Osteocyte (in vitro differentiated cells): ENCODE data around the gene STAP2. TPM values are rescaled to one million over a fixed set of nuclear protein-coding genes. Genes with fewer than 3 reads are reported as not detected.

Experiments used
- DNase-seq: peaks from one replicate; pipeline ENCODE4 v3.0.0; 2021; ENCODE audit warnings: mixed read lengths; ENCODE audit not compliant: unreplicated experiment; ENCODE audit errors: extremely low spot score
- H3K27ac Mint-ChIP-seq: one replicate; pipeline ENCODE4 v1.8.0; 2021; ENCODE audit warnings: mild to moderate bottlenecking, mixed read lengths; ENCODE audit not compliant: unreplicated experiment
- H3K27me3 Mint-ChIP-seq: one replicate; pipeline ENCODE4 v1.8.0; 2021; ENCODE audit warnings: mixed read lengths; ENCODE audit not compliant: unreplicated experiment
- H3K36me3 Mint-ChIP-seq: one replicate; pipeline ENCODE4 v1.8.0; 2021; ENCODE audit warnings: mixed read lengths; ENCODE audit not compliant: unreplicated experiment
- H3K4me1 Mint-ChIP-seq: one replicate; pipeline ENCODE4 v1.8.0; 2021; ENCODE audit warnings: mixed read lengths; ENCODE audit not compliant: unreplicated experiment
- H3K4me3 Mint-ChIP-seq: one replicate; pipeline ENCODE4 v1.8.0; 2021; ENCODE audit warnings: mild to moderate bottlenecking, moderate library complexity, mixed read lengths; ENCODE audit not compliant: unreplicated experiment
- H3K9me3 Mint-ChIP-seq: one replicate; pipeline ENCODE4 v1.8.0; 2021; ENCODE audit warnings: mixed read lengths; ENCODE audit not compliant: unreplicated experiment
- CTCF ChIP-seq: fragments of 200-600 bp; sonication (generic); IDR thresholded peaks from 2 replicates; pipeline ENCODE4 v1.5.0; 2021; ENCODE audit warnings: antibody characterized with exemption, mild to moderate bottlenecking, moderate library complexity
- total RNA-seq: library from RNA; stranded (reverse); gene quantifications from 2 replicates; pipeline ENCODE4 v1.2.1, GENCODE V29; 2021

The STAP2 gene
- total RNA-seq, 1 donor from 2014 or later = 2.7 TPM

GRCh38 chr19:4365791-4366665 lies 27.4 kb upstream of the STAP2 start:
- no peak overlapping the region for H3K4me3 Mint-ChIP-seq
- no peak for TF ChIP-seq CTCF
- H3K4me1 Mint-ChIP-seq = peaks cover 32% of the 10 kb centered on the region
- H3K27ac Mint-ChIP-seq = peak overlapping the region; percentile 52
- H3K36me3 Mint-ChIP-seq = peaks cover 5% of the 10 kb centered on the region
- H3K27me3 Mint-ChIP-seq = no peaks in the 10 kb centered on the region
- no peak for DNase-seq
- no peaks in the 10 kb centered on the region for H3K9me3 Mint-ChIP-seq

DNA sequence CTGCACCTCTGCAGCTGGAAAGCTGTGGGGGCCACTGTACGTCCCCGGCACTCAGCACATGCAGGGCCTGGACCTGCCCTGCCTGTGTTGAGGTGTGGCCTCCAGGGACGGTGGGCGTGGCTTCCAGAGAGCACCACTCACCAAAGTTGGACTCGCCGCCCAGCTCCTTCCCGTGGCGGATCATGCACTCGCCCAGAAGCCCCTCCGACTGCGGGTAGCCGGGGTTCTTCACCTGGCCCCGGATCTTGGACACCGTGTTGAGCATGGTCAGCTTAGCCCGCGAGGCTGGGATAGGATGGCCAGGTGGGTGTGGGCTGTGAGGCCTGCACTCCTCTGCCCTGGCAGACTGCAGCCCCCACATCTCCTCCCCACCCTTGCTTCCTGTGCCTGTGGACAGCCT lies 26.7 kb upstream of the STAP2 start:
- H3K36me3 Mint-ChIP-seq = peaks cover 10% of the 10 kb centered on the region
- no peaks in the 10 kb centered on the region for H3K9me3 Mint-ChIP-seq
- H3K4me3 Mint-ChIP-seq = no peak overlapping the region
- H3K27ac Mint-ChIP-seq = no peak overlapping the region
- no peak for DNase-seq
- H3K27me3 Mint-ChIP-seq = no peaks in the 10 kb centered on the region
- no peak for TF ChIP-seq CTCF
- H3K4me1 Mint-ChIP-seq = peaks cover 31% of the 10 kb centered on the region

DNA sequence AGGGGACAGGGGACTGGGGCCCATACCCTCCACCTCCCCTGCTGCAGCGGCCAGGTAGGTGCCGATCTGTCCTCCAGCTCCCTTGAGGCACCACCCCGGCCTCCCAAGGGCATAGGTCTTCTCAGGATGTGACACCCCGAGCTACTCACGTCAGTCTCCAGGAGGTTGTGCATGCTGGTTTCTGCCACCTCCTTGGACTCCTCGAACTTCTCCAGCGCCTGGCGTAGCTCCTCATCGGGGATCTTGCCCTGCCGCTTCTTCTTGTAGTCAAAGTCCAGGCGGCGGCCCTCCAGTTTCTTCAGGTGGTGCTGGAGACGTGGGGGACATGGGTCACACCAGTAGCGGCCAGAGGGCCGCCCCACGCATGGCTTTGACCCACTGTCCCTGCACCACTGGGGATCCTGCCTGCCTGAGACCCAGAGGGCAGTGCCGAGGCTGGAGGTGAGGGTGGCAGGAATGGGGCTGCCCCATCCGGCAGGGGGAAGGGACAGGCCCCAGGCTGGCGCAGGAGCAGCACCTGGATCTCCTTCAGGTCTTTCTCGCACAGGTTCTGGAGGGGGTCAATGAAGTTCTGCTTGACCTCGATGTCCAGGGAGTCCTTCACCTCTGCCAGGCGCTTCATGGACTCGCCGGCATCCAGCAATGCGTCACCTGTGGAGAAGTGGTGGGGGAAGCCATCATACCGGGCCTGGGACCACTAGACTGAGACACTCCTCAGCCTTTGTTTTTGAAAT lies 25.1 kb upstream of the STAP2 start:
- peaks cover 14% of the 10 kb centered on the region for H3K36me3 Mint-ChIP-seq
- no peak overlapping the region for H3K4me3 Mint-ChIP-seq
- TF ChIP-seq CTCF = no peak
- H3K9me3 Mint-ChIP-seq = no peaks in the 10 kb centered on the region
- H3K4me1 Mint-ChIP-seq = peaks cover 19% of the 10 kb centered on the region
- H3K27me3 Mint-ChIP-seq = no peaks in the 10 kb centered on the region
- no peak overlapping the region for H3K27ac Mint-ChIP-seq
- no peak for DNase-seq

- peak; percentile 35 for TF ChIP-seq CTCF
- no peak for DNase-seq
- H3K4me1 Mint-ChIP-seq = peaks cover 12% of the 10 kb centered on the region
- H3K9me3 Mint-ChIP-seq = no peaks in the 10 kb centered on the region
- H3K4me3 Mint-ChIP-seq = no peak overlapping the region
- peaks cover 14% of the 10 kb centered on the region for H3K36me3 Mint-ChIP-seq
- no peaks in the 10 kb centered on the region for H3K27me3 Mint-ChIP-seq
- no peak overlapping the region for H3K27ac Mint-ChIP-seq
Observed at GRCh38 chr19:4362831-4363545, 24.4 kb upstream of the STAP2 start.
